HG03064 (cell line): Measurements from ENCODE around the gene SIGLEC5.

Source experiments
- ATAC-seq: cut with Tn5 transposase; IDR thresholded peaks from one replicate; pipeline ENCODE4 v1.9.1; 2021; ENCODE audit warnings: low read depth; ENCODE audit not compliant: unreplicated experiment

The SIGLEC5 gene

DNA sequence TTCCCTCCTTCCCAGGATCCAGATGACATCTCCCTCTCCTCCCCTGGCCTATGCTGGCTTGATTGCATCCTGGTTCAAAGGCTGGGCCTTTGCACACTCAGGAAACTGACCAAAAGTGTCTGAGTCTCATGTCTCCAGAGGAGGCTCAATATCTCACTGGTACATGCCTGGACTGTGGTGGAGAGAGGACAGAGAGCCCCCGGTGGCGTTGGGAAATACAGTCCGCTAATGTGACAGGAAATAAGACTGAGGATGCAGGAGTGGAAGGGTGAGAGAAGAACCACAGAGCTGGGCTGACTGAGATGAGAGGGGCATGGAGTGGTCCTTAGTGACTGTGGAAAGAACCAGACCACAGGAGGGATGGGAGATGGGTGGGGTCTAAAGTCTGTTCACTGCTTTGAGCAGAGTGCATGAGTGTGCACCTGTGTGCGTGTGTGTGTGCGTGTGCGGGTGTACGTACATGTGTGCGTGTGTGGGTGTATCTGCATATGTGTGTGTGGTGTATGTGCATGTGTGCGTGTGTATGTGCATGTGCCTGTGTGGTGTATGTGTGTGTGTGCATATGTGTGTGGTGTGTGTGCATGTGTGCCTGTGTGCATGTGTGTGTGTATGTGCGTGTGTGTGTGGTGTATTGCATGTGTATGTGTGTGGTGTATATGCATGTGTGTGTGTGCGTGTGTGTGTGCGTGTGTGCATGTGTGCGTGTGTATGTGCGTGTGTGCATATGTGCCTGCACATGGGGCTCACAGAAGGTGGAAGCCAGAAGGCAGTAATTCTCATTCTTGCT, 1.9 kb downstream of the SIGLEC5 start:
- ATAC-seq, result no peak

DNA sequence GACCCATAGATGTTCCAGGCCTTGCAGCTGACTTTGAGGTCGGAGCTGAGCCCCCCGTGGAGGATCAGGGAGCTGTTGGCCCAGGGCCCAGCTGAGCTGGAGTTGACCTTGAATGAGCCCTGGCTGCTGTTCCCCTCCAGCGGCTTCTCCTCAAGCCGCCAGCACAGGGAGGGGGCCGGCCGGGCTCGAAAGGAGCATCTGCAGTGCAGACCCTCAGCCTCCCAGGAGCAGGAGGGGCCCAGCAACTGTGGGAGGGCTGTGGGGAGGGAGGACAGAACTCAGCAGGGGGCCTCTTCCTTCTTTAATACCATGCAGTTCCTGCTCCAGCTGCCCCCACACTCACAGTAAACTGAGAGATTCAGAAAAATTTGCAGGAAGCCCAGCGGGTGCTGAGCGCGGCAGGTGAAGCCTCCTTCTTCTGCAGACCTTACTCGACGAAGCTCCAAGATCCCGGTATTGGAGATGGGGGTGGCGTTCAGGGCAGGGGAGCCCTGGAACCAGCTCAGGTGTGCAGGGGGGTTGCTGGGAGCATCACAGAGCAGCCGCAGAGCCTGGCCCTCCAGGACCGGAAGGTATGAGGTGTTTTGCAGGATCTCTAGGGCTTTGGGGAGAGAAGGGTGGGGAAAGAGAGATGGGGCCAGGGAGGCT, 2.6 kb downstream of the SIGLEC5 start:
- ATAC-seq, result no peak

DNA sequence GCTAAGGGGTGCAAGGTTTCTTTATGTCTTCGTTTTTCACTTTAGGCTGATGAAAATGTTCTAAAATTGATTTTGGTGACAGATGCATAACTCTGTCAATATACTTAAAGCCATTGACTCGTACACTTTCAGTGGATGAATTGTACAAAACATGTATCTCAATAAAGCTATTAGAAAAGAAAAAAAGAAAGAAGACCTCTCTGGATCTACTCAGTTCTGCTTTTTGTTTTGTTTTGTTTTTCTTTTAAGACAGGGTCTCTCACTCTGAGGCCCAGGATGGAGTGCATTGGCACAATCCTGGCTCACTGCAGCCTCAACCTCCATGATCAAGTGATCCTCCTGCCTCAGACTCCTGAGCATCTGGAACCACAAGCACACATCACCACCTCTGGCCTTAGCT, 3.5 kb downstream of the SIGLEC5 start:
- ATAC-seq, result no peak

DNA sequence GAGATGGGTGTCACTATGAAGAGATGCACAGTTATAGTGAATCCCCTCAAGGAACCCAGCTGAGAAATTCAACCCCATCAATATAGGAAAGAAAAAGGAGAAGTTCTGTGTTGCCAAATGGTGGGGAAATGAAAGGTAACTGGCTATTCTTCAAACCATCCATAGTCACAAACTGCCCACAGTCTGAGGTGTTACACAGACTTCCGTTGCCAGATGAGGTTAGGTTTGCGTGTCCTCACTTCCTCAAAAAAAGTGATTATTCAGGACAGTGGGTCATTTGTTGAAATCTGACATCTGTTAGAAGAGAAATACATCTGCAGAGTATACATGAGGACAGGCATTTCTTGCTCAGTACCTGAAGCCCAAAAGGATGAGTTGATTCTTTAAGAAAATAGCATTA, 9.0 kb downstream of the SIGLEC5 start:
- no peak for ATAC-seq

DNA sequence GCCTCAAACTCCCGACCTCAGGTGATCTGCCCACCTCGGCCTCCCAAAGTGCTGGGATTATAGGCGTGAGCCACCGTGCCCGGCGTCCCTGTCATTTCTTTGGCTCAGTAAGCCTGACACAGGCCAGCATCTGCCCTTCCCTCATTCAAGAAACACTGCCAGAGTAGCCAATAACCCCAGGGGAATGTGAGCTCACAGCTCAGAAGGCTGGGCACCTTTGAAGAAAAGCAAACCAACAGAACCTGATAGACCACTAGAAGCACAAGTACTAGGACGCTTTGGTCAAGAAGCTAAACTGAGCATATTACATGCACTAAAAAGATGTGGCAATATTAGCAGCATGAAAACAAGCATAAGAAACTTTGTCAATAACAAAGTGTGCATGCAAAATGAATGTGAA, 14.2 kb downstream of the SIGLEC5 start:
- ATAC-seq, result no peak

DNA sequence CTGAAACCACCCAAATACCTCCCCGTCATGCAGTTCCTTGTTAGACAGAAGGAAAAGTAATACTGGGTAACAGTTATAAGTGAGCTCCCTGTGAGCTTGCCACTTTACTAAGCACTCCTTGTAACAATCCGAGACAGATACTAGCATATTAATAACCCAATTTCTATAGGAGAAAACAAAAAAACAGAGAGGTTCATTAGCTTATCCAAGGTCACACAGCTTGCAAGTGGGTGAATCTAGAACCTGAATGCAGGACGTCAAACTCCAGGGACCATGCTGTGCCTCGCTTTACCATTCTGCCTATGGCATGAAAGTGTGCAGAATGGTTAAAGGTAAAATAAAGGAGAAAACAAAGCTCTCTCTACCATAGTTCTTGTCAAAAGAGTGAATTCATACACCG, 15.4 kb downstream of the SIGLEC5 start:
- ATAC-seq, result no peak

DNA sequence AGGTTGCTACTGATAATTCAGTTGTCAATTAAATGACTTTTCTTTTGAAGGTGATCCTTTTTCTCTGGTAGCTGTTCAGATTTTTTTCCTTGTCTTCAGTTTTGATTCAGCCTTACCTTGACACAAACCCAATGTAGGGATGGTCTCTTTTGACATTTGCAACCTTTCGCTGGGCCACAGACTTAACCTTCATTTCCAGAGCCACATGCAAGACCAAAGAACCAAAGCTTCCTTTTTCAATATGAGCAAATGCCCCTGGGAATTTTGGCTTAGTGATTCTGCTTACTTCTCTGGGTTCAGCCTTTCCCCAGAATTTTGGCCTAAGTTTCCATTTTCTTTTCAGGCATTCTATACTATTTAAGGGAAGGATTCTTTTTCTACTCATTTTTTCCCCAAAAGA, 19.6 kb downstream of the SIGLEC5 start:
- no peak for ATAC-seq

DNA sequence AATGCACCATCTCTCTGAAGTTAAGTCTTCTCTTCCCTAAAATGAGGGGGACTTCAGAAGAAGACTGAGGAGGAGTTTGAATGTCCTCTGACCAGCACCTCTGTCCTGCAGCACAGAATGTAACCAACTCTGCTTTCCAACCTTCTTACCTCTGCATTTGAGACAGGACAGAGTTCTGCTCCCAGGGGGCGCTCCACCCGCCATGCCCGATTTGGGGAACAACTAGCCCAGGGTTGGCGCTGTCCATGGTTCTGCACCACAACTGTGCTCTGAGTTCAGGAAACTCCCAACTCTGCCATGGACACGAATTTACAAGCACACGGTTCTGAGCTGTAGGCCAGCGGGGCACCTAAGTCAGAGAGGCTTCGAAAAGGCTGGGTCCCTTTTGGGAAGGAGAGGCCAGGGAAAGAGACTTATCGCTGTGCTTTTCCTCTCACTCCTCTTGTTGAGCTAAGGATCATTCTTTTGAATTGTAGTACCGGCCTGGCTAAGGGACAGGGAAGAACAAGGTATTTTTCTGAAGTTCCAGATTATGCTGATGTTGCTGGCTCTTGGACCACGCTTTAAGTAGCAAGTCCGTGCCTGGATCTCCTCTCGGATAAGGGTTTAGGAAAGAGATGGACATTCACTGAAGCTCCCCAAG, 22.2 kb downstream of the SIGLEC5 start:
- no peak for ATAC-seq

DNA sequence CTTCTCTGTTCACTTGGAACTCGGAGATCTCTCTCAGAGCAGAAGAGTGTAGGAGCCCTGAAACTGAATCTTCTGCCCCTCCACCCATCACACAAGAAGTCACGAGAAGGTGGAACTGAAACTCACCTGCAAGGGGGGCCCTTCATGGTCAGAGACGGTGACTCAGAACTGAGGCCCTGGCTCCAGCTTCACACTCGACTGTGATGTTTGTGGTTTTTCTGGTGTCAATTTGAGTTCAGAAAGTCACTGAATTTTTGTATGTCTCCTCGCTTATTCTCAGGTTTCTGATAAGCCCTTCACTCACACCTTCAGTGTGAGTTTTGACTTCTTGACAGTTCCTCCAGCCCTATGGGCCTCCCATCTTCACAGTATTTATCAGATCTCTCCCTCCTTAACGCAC, 23.1 kb downstream of the SIGLEC5 start:
- ATAC-seq, result peak; percentile 71

DNA sequence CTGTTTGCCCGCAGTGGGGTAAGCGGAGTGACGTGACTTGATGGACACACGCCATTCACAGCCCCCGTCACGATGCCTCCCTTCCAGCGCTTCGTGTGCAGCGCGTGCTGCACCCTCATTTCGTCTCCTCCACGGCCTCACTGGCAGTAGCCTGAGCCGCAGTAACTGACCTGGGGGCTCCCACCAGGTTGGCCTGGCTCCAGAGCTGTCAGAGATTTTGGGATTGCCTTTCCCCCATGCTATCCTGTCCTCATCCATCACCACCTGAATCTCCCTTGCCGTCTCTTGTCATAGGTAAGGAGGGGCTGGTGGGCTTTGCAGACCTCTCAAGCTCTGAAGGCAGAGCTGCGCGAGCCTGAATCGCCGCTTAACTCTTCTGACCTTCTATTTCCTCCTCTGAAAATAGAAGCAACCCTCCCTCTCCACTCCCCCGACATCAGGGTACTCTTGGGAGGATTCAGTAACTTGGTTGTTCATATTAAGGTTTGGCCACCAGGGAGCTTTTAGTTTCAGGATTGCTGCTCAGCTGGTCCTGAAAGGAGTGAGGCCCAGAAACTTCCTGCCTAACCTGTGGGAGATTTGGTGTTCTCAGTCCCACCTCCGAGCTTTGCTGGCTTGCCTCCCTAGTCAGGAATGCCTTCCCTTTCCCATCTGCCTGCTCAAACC, 27.9 kb downstream of the SIGLEC5 start:
- ATAC-seq, result no peak

DNA sequence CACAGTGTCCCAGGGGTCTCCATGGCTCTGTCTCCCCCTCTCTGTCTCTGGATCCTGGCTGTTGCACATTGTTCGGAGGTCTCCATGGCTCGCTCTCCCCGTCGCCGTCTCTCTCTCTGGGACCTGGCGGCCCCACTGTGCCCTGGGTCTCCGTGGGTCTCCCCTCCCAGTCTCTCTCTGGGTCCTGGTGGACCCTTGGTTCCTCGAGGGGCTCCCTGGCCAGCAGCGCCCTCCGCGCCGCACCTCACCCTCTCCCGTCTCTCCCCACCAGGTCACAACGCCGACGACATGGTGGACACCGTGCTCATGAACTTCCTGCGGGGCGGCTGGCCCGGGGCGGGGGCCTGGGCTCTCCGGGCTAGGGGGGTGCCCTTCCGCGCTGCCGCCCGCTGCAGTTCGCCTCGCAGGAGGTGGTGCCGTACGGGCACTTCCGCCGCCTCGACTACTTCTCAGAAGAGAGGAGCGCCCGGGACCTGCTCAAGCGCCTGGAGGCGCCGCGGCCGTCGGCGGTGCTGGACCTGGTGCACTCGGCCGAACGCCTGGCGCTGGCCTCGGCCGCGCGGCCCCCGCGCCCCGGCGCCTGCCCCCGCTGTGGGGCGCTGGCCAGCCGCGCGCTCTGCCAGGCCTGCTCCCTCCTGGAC, 29.1 kb downstream of the SIGLEC5 start:
- ATAC-seq, result no peak

DNA sequence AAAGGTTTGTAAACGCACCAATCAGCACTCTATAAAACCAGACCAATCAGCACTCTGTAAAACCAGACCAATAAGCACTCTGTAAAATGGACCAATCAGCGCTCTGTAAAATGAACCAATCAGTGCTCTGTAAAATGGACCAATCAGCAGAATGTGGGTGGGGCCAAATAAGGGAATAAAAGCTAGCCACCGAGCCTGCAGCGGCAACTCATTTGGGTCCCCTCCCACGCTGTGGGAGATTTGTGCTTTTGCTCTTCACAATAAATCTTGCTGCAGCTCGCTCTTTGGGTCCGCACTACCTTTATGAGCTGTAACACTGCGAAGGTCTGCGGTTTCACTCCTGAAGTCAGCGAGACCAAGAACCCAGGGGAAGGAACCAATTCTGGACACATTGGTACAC, 31.1 kb downstream of the SIGLEC5 start:
- ATAC-seq, result no peak

DNA sequence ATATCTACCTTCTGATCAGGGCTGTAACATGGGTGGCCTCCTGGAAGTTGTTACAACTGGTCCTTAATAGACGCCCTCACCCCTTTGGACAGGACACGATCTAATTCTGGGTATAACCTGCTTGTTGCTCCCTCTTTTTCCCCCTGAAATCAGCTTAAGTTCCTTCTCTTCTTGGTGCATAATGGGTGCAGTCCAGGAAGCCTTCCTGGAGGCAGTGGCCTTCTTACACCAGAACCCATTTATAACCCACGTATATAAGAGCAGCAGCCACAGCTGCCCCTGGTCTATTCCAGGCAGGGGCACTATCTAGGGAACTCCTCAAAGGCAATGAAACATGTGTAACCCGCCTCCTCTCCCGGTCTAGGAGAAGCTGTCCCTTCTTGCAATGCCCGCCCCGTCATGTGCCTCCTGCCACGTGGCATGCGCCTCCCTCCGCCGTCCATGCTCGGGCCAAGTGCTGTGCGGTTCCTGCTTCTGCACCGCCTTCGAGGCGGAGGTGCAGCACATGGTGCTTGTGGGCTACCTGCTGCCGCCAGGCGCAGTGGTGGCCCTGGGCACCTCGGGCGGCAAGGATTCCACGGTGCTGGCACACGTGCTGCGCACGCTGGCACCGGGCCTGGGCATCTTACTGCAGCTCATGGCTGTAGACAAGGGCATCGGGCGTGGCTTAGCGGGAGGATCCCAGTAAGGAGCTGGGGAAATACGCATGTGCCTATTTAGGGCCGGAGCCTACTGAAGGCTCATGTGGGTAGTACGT, 31.9 kb downstream of the SIGLEC5 start:
- ATAC-seq, result no peak

DNA sequence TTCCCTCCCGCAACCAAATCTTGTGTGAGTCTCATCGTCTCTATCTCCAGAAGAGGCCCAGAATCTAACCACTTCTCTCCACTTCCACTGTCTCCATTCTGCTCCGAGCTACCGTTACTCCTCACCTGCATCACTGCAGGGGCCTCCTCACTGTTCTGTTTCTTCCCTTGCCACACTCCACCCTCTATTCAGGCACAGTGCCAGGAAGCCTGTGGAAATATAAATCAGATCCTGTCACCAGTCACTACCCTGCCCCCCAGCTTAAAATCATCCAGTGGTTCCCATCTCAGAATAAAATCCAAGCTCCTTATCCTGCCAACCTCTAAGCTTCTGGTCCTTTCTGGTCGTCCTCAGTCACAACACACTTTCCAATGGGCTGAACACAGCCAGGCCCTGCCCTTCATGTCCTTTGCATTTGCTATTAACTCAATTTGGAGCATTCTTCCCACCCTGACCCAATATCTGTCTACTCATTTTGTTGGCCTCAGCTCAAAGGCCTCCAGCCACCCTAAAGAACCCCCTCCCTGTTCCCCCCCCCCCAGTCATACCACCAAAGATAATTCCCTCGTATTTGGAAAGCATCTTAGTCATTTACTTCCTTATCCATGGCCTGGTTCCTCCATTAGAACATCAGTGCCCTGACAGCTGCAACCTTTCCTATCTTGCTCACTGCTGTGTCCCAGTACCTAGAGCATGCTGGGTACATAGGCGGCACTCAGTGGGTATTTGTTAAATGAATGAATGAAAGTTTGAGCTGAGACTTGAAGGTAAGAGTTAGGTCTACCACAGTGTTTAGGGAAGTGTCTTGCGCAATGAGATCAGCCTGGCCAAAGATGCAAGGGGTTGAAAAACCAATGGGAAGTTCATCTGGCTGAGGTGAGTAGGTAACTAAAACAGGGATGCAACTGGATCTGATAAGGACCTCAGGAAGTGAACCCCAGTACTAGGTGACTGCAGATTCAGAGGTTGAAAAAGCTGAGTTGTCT, 34.7 kb downstream of the SIGLEC5 start:
- ATAC-seq, result no peak

DNA sequence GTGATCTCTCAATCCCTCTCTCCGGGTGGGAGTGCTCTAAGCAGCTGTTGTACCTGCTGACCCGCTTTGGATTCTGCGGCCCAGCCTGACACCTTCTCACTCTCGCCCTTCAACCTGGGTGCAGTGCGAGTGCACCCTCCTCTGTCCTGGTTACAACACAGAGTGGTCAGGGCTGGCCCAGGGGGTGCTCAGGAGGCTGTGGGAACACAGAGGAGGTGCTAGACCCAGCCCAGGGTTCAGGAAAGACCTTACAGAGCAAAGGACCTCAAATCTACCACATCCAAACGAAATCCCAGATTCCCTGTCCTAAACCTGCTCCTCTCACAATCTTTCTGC, 35.5 kb downstream of the SIGLEC5 start:
- no peak for ATAC-seq

DNA sequence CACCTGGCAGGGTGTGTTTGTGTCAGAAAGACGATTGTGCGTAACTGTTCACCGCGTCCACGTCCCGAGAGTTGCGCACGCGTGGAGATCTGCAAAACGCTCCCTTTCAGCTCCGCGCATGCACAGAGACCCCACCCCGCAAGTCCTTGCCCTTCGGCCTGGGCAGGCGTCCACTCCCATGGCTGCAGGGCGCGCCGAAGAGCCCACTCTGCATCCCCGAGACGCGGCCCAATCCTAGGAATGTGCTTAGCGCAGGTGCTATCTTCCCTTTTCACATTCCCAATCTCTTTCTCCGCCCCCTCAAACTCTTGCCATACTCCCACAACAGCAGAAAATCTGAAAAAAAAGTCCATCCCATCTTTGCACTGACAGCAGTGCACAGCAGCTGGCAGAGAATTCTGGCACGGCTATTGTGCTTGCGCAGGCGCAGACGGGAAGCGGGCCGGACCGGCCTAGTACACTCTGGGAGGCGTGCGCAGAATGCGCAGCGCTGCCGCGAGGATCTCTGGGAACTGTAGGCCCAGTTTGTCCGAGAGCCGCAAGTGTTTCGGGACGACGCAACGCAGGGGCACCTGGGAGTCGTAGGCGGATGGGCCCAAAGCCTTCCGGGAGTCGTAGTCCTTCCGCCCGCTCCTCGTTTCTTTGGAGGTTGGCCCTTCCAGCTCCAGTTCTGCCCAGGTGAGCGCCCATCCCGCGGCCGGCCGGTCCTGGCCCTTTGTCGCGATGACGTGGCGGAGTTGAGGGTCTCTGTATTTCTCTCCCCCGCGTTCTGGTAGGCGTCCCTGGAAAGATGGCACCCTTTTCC, 36.0 kb downstream of the SIGLEC5 start:
- peak; percentile 80 for ATAC-seq

DNA sequence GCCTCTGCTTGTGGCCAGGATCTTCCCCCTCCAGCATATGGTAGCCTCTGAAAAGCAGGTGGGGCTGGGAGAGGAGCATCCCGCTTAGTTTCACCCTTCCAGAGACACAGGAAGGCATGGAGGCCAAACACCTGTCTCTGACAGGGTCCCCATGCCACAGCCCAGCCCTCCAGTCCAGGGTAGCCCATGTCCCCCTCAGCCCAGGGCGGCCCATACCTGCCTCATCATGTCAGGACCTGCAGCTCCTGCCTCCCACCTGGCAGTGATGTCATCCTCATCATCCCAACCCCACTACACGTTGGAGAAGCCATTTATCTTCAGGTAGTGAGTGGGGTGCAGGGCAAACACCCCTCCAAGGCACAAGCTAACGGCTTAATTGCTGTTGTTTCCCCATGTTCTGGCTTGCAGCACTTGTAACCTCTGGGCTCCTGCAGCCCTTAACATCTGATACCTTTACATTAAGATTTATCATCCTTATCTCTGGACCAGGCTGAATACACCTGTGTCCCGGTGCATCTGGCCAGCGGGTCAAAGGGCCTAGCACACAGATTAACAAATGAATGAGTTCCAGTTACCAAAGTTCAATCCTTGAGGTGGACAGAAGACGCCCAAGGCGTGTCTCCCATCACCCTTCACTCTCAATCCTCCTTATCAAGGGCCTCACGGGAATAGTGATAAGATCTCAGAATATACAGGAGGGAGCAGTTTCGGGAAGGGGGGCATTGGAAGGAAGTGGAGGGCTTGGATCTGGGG, 36.9 kb downstream of the SIGLEC5 start:
- no peak for ATAC-seq

DNA sequence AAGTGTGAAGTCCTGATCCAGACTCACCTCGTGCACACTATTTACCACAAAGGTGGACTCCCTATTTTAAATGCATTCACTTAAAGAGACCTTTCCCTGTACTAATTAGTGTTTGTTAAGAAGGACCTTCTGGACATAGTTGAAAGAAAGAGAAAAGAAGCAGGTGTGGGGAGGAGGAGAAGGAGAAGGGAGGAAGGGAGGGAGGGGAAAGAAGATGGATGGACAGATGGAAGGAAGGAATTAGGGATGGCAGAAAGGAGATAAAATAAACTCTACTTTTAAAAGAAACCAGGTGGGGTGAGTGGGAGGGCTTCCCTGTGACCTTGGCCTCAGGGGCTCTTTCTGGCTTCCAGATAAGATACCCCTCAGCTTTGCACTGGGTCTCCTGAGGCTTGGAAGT, 37.7 kb downstream of the SIGLEC5 start:
- no peak for ATAC-seq
